Measurements from ENCODE around the gene NABP2. TPM values are rescaled to one million over a fixed set of nuclear protein-coding genes. Genes with fewer than 3 reads are reported as not detected.

Gene NABP2
- total and polyA plus RNA-seq, 2 donors (not counting 1 experiment from before 2014, with no cell fraction given), result 14.9 to 16.1 TPM

- H3K4me3 Mint-ChIP-seq, result no peak overlapping the region
- ChIA-PET POLR2A (no interaction called here), CTCF (no interaction called here)
- H3K79me2 ChIP-seq (ENCODE audit: control insufficient read depth, insufficient read depth, low read length), result no peaks in the 10 kb centered on the region
- intact Hi-C loops (cut with micrococcal nuclease), result no loop called here
- H3K9me3 ChIP-seq (ENCODE audit: control extremely low read depth in 1 of 3, control insufficient read depth in 2 of 3, insufficient read depth in 1 of 3, low read length in 2 of 3), result no peaks in the 10 kb centered on the region
- no peak overlapping the region for H3K9ac ChIP-seq (ENCODE audit: low read length)
- H3K36me3 ChIP-seq (replicated peaks in 1 of 2; ENCODE audit: control extremely low read depth in 1 of 2, control insufficient read depth in 1 of 2, extremely low read depth in 1 of 2, insufficient read depth in 2 of 2, low read length in 1 of 2), result peaks cover 19 to 76% of the 10 kb centered on the region in 2 experiments
- H4K20me1 ChIP-seq (ENCODE audit: control insufficient read depth, insufficient read depth, low read length, poor library complexity, severe bottlenecking), result no peaks in the 10 kb centered on the region
- no peaks in the 10 kb centered on the region for H3K4me1 Mint-ChIP-seq
- H3K27ac Mint-ChIP-seq, result no peak overlapping the region
- no peaks in the 10 kb centered on the region for H3K27me3 Mint-ChIP-seq
- no peak overlapping the region for H3K4me3 ChIP-seq (ENCODE audit: control extremely low read depth in 1 of 5, extremely low read depth in 1 of 5, insufficient read depth in 1 of 5, low read depth in 2 of 5, low read length in 4 of 5)
- H3K4me1 ChIP-seq (ENCODE audit: control insufficient read depth in 2 of 2, insufficient read depth in 2 of 2, low read length in 2 of 2), result no peaks in the 10 kb centered on the region
- no peak overlapping the region for H3K27ac ChIP-seq (ENCODE audit: low read length in 2 of 2)
- ATAC-seq (ENCODE audit: low read depth) (no peak), DNase-seq (no peak)
- no peak for TF ChIP-seq EZH2 (IDR thresholded peaks at IDR 0.05; ENCODE audit: borderline replicate concordance, insufficient read depth, low read depth, low read length, poor library complexity, severe bottlenecking)
- TF ChIP-seq CTCF (IDR thresholded peaks at IDR 0.05), result no peak
- H2AFZ ChIP-seq (ENCODE audit: insufficient read depth, low read depth, low read length, poor library complexity, severe bottlenecking), result no peak overlapping the region
- no peak overlapping the region for H3K4me2 ChIP-seq (replicated peaks; ENCODE audit: low read depth, low read length, poor library complexity, severe bottlenecking)
- WGBS (ENCODE audit: insufficient coverage), result no CpG with 5 or more reads among the region's 2 CpGs
- H3K9me3 Mint-ChIP-seq (ENCODE audit: insufficient read depth), result no peaks in the 10 kb centered on the region
- H3K27me3 ChIP-seq (replicated peaks in 1 of 4; ENCODE audit: control extremely low read depth in 1 of 4, control insufficient read depth in 3 of 4, insufficient read depth in 4 of 4, low read length in 3 of 4), result no peaks in the 10 kb centered on the region
Measured at GRCh38 chr12:56274299-56274698, 50.2 kb downstream of the NABP2 start.

- Mint-ChIP-seq H3K27ac (no peak overlapping the region), H3K4me1 (no peaks in the 10 kb centered on the region), H3K27me3 (no peaks in the 10 kb centered on the region), H3K9me3 (ENCODE audit: insufficient read depth) (no peaks in the 10 kb centered on the region), H3K4me3 (no peak overlapping the region)
- no peak overlapping the region for H3K9ac ChIP-seq (ENCODE audit: low read length)
- intact Hi-C loops (cut with micrococcal nuclease), result no loop called here
- POLR2A ChIA-PET, result no interaction called here
- H3K4me3 ChIP-seq (ENCODE audit: control extremely low read depth in 1 of 5, extremely low read depth in 1 of 5, insufficient read depth in 1 of 5, low read depth in 2 of 5, low read length in 4 of 5), result no peak overlapping the region
- no peaks in the 10 kb centered on the region for H3K9me3 ChIP-seq (ENCODE audit: control extremely low read depth in 1 of 3, control insufficient read depth in 2 of 3, insufficient read depth in 1 of 3, low read length in 2 of 3)
- no peaks in the 10 kb centered on the region for H4K20me1 ChIP-seq (ENCODE audit: control insufficient read depth, insufficient read depth, low read length, poor library complexity, severe bottlenecking)
- H3K36me3 ChIP-seq (replicated peaks in 1 of 2; ENCODE audit: control extremely low read depth in 1 of 2, control insufficient read depth in 1 of 2, extremely low read depth in 1 of 2, insufficient read depth in 2 of 2, low read length in 1 of 2), result peaks cover 17 to 74% of the 10 kb centered on the region in 2 experiments
- no peaks in the 10 kb centered on the region for H3K79me2 ChIP-seq (ENCODE audit: control insufficient read depth, insufficient read depth, low read length)
- H3K4me1 ChIP-seq (ENCODE audit: control insufficient read depth in 2 of 2, insufficient read depth in 2 of 2, low read length in 2 of 2), result no peaks in the 10 kb centered on the region
- WGBS (ENCODE audit: insufficient coverage), result 83% methylated on average over 1 of the region's 3 CpGs
- ATAC-seq (ENCODE audit: low read depth) (no peak), DNase-seq (no peak)
- no peaks in the 10 kb centered on the region for H3K27me3 ChIP-seq (replicated peaks in 1 of 4; ENCODE audit: control extremely low read depth in 1 of 4, control insufficient read depth in 3 of 4, insufficient read depth in 4 of 4, low read length in 3 of 4)
- no peak overlapping the region for H2AFZ ChIP-seq (ENCODE audit: insufficient read depth, low read depth, low read length, poor library complexity, severe bottlenecking)
- no peak overlapping the region for H3K27ac ChIP-seq (ENCODE audit: low read length in 2 of 2)
- TF ChIP-seq CTCF (IDR thresholded peaks at IDR 0.05) (no peak), EZH2 (IDR thresholded peaks at IDR 0.05; ENCODE audit: borderline replicate concordance, insufficient read depth, low read depth, low read length, poor library complexity, severe bottlenecking) (no peak)
- H3K4me2 ChIP-seq (replicated peaks; ENCODE audit: low read depth, low read length, poor library complexity, severe bottlenecking), result no peak overlapping the region
- CTCF ChIA-PET, result interaction anchor here (0.7 to 0.8 kb wide), 2 partner anchors 22 to 89 kb away, joined by 3 to 4 read pairs; partner anchors contain the start of gene SMARCC2
Measured at GRCh38 chr12:56278905-56279304, 54.8 kb downstream of the NABP2 start.

Other genes with a start within 250 kb of the NABP2 start
- 6.3 and 7.5 TPM in 2 replicates for gene SUOX, start 227.1 kb upstream of the NABP2 start, total RNA-seq
- 3.1 and 3.4 TPM in 2 replicates for gene SUOX, start 227.1 kb upstream of the NABP2 start, polyA plus RNA-seq
- 7.6 and 8.9 TPM in 2 replicates for gene IKZF4, start 203.3 kb upstream of the NABP2 start, total RNA-seq
- 2.3 and 2.4 TPM in 2 replicates for gene IKZF4, start 203.3 kb upstream of the NABP2 start, polyA plus RNA-seq
- gene RPS26, start 182.4 kb upstream of the NABP2 start, total RNA-seq, result 19.4 and 21.0 TPM in 2 replicates
- gene RPS26, start 182.4 kb upstream of the NABP2 start, polyA plus RNA-seq, result 549 and 2,188 TPM in 2 replicates
- gene ERBB3, start 144.2 kb upstream of the NABP2 start, total RNA-seq, result not detected in 2 replicates
- gene ERBB3, start 144.2 kb upstream of the NABP2 start, polyA plus RNA-seq, result 0.06 and 0.10 TPM in 2 replicates
- 77.3 and 84.6 TPM in 2 replicates for gene PA2G4, start 119.8 kb upstream of the NABP2 start, total RNA-seq
- 53.4 and 56.7 TPM in 2 replicates for gene PA2G4, start 119.8 kb upstream of the NABP2 start, polyA plus RNA-seq
- 4,341 and 4,738 TPM in 2 replicates for gene RPL41, start 107.7 kb upstream of the NABP2 start, total RNA-seq
- 8,499 and 10,371 TPM in 2 replicates for gene RPL41, start 107.7 kb upstream of the NABP2 start, polyA plus RNA-seq
- gene ZC3H10, start 106.1 kb upstream of the NABP2 start, total RNA-seq, result 21.7 and 25.5 TPM in 2 replicates
- 3.3 and 4.7 TPM in 2 replicates for gene ZC3H10, start 106.1 kb upstream of the NABP2 start, polyA plus RNA-seq
- gene ESYT1, start 96.1 kb upstream of the NABP2 start, total RNA-seq, result 151 and 154 TPM in 2 replicates
- gene ESYT1, start 96.1 kb upstream of the NABP2 start, polyA plus RNA-seq, result 132 and 162 TPM in 2 replicates
- gene MYL6B, start 71.8 kb upstream of the NABP2 start, total RNA-seq, result 23.7 and 25.7 TPM in 2 replicates
- gene MYL6B, start 71.8 kb upstream of the NABP2 start, polyA plus RNA-seq, result 18.7 and 27.8 TPM in 2 replicates
- gene MYL6, start 66.0 kb upstream of the NABP2 start, total RNA-seq, result 645 and 675 TPM in 2 replicates
- gene MYL6, start 66.0 kb upstream of the NABP2 start, polyA plus RNA-seq, result 711 and 892 TPM in 2 replicates
- 195 and 198 TPM in 2 replicates for gene SMARCC2, start 34.9 kb upstream of the NABP2 start, total RNA-seq
- gene SMARCC2, start 34.9 kb upstream of the NABP2 start, polyA plus RNA-seq, result 56.3 and 70.4 TPM in 2 replicates
- gene RNF41, start 2.4 kb upstream of the NABP2 start, total RNA-seq, result 129 and 134 TPM in 2 replicates
- gene RNF41, start 2.4 kb upstream of the NABP2 start, polyA plus RNA-seq, result 107 and 113 TPM in 2 replicates
- 0.41 and 0.69 TPM in 2 replicates for gene SLC39A5, start 5.7 kb downstream of the NABP2 start, total RNA-seq
- gene SLC39A5, start 5.7 kb downstream of the NABP2 start, polyA plus RNA-seq, result 0.92 and 0.97 TPM in 2 replicates
- gene ANKRD52, start 34.0 kb downstream of the NABP2 start, total RNA-seq, result 46.5 and 54.6 TPM in 2 replicates
- gene ANKRD52, start 34.0 kb downstream of the NABP2 start, polyA plus RNA-seq, result 16.3 and 17.9 TPM in 2 replicates
- gene COQ10A, start 42.6 kb downstream of the NABP2 start, total RNA-seq, result 73.5 and 76.3 TPM in 2 replicates
- gene COQ10A, start 42.6 kb downstream of the NABP2 start, polyA plus RNA-seq, result 73.6 and 84.5 TPM in 2 replicates
- 151 and 154 TPM in 2 replicates for gene CS, start 76.0 kb downstream of the NABP2 start, total RNA-seq
- 114 and 157 TPM in 2 replicates for gene CS, start 76.0 kb downstream of the NABP2 start, polyA plus RNA-seq
- 89.0 and 91.2 TPM in 2 replicates for gene CNPY2, start 91.6 kb downstream of the NABP2 start, total RNA-seq
- gene CNPY2, start 91.6 kb downstream of the NABP2 start, polyA plus RNA-seq, result 52.9 and 61.9 TPM in 2 replicates
- gene PAN2, start 109.7 kb downstream of the NABP2 start, total RNA-seq, result 216 and 230 TPM in 2 replicates
- gene PAN2, start 109.7 kb downstream of the NABP2 start, polyA plus RNA-seq, result 211 and 266 TPM in 2 replicates
- gene IL23A, start 114.5 kb downstream of the NABP2 start, total RNA-seq, result 18.5 and 20.5 TPM in 2 replicates
- 24.9 and 32.6 TPM in 2 replicates for gene IL23A, start 114.5 kb downstream of the NABP2 start, polyA plus RNA-seq
- 298 and 309 TPM in 2 replicates for gene STAT2, start 135.8 kb downstream of the NABP2 start, total RNA-seq
- gene STAT2, start 135.8 kb downstream of the NABP2 start, polyA plus RNA-seq, result 252 and 261 TPM in 2 replicates
- not detected in 2 replicates for gene APOF, start 138.5 kb downstream of the NABP2 start, total RNA-seq
- not detected in 2 replicates for gene APOF, start 138.5 kb downstream of the NABP2 start, polyA plus RNA-seq
- 44.4 and 46.6 TPM in 2 replicates for gene TIMELESS, start 225.1 kb downstream of the NABP2 start, total RNA-seq
- gene TIMELESS, start 225.1 kb downstream of the NABP2 start, polyA plus RNA-seq, result 17.2 and 24.3 TPM in 2 replicates
- gene MIP, start 230.3 kb downstream of the NABP2 start, total RNA-seq, result not detected in 2 replicates
- gene MIP, start 230.3 kb downstream of the NABP2 start, polyA plus RNA-seq, result not detected in 2 replicates
- gene SPRYD4, start 244.2 kb downstream of the NABP2 start, total RNA-seq, result 7.4 and 8.0 TPM in 2 replicates
- 3.7 and 4.2 TPM in 2 replicates for gene SPRYD4, start 244.2 kb downstream of the NABP2 start, polyA plus RNA-seq

Measured in B cell (primary cell).